ENCODE results near the gene TPI1.
"Not testable (repeated sequence)": the region's sequence is repeated elsewhere in the genome, so short reads cannot be mapped to it uniquely, and the experiment has no call there.

TPI1 gene

DNA sequence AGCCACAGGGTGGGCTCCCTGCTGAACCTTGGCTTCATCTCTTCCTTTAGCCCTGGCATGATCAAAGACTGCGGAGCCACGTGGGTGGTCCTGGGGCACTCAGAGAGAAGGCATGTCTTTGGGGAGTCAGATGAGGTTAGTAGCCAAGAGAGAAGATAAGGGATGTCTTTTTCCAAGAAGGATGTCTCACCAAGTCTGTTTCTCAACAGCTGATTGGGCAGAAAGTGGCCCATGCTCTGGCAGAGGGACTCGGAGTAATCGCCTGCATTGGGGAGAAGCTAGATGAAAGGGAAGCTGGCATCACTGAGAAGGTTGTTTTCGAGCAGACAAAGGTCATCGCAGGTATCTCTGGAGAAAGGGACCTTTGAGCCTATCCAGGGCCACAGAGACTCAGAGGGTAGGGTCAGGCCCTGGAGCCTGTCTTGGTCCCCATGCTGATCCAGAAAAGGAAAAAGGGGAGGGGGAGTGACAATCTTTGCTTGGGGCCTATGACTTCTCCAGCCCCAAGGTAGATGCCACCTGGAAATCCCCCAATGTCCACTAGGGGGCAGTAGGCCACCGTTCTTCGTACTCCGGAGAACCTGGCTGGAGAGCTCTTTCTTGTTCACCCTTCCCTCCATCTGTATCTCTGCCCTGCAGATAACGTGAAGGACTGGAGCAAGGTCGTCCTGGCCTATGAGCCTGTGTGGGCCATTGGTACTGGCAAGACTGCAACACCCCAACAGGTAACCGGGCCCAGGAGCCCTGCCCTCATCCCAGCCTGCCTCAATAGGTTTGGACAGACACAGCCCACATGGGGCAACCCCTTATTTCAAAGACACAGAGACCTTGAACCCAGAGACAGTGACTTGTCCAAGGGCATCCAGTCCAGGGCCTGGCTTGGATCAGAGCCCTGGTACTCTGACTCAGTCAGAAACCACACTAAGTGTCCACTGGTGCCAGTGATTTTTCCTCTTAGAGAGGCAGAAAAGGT lies 2.0 kb downstream of the TPI1 start:
- DNase-seq = peak; percentile 58

DNA sequence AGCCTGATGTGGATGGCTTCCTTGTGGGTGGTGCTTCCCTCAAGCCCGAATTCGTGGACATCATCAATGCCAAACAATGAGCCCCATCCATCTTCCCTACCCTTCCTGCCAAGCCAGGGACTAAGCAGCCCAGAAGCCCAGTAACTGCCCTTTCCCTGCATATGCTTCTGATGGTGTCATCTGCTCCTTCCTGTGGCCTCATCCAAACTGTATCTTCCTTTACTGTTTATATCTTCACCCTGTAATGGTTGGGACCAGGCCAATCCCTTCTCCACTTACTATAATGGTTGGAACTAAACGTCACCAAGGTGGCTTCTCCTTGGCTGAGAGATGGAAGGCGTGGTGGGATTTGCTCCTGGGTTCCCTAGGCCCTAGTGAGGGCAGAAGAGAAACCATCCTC lies 3.0 kb downstream of the TPI1 start:
- DNase-seq = not testable (repeated sequence)

DNA sequence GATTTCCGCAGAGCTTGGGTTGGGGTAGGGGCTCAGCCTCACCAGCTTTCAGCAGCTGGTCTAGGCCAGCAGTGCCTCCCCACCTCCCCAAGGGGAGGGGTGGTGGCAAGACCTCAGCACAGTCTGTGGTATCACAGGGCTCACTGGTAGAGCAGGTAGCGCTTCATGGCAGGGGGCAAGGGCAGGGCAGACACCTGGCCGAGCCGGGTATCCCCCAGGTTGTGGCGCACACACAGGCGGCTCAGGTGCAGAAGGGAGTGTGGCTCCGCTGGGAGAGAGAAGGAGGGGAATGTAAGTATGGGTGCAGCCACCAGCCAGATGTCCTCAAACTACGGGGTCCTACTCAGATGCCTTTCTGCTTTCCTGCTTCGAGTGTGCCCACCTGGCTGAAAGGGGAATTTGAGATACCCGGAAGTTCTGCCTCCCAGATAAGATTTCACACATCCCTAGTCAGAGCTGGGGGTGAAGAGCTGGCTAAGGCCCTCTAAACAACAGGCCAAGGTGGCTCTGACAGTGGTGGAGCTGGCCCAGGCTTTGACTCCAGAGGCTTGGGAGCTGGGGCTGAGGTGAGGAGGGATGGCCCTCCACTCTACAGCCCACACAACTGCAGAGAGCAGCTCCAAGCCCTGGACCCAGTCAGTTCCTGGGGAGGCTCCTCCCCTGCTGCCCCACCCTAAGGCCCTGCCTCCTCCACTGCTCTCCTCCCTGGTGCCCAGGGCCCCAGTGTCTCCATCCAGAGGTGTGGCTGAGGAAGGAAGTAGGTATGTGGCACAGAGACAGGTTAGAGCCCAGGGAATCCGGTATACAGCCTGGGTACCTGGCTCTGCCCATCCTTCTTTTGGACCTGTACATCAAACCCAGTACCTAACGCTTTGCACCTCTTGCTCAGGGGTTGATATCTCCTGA lies 4.0 kb downstream of the TPI1 start:
- DNase-seq = no peak

DNA sequence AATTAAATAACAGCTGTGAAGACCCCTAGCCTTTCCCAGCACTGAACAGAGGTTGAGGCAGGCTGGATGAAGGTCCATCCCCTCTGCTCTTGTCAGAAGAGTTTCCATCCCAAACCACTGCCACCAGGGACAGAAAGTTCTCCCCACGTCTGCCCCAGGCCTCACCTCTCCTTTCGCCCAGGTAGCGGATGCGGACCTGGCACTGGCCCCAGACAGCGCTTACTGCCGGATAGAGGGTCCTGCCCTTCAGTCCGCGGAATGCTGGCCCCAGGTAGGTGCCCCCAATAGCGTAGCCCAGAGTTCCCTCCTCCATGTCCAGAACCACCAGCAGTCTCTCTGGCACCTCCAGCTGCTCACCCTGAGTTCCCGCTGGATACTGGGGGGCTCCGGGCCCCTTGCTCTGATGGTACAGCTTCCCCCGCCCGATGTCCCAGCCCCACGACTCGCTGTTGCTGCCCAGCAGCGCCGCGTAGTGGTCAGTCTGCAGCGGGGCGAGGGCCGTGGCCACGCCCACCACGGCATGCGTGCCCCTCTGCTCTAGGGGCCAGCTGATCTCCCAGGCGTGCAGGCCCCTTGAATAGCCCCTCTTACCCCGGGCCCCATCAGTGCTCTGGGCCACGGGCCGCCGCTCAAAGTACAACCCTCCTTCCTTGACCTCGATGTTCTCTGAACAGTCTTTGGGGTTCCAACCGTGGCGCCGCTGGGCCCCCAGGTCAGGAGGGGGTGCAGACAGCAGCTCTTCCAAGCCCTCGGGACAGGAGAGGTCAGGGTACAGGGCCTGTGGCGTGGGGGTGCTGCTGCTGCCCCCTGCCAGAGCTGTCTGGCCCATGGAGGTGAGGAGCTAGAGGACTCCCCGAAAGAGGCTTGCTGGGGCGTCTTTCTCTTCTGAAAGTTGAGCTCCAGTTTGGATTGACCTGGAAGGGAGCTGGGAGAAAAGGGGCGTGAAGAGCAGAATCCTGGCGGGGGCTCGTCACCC lies 5.0 kb downstream of the TPI1 start:
- peak; percentile 70 for DNase-seq

DNA sequence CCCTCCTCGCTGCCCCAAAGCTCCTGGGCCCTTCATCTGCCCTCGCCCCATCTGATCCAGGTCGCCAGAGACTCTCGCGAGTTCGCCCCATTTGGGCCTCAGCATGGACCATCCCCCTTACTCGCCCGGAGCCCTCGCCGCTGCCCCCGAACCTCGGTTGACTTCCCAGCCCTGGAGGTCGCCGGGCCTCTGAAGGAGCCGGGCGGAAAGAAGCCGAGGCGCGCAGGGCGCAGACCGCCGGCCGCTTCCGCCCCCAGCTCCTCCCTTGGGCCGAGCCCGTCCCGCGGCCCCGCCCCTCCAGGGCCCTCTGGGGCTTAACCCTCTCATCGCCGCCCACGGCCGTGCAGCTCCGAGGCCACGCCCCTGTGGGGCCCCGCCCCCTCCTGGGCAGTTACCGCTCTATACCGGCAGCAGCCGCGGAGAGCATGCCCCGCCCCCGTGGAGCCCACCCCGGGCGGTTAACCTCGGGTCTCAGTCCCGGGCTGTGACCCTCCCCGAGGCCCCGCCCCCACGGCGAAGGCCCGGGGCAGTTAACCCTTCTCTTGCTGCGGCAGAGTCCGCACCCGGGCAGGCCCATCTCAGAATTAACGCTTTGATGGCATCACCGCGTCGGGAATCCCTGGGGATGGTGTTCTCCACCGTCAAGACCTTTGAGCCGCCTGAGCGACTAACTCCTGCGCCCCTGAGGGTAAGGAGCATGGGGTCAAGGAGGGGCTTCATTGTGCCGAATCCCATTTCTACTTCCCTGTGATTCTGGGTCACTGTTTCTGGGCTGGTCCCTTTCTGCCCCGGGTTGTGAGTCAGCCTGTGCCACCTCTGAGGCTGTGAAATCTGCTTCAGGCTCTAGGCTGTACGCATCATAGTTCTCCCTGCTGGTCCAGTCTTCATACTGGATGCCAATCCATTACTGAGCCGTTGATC lies 6.0 kb downstream of the TPI1 start, which contains the start of gene SPSB2:
TSS of gene SPSB2 (minus strand) at position 210 of the 921 bp plus-strand sequence. CDS start 402 bp downstream, outside the sequence.
- peak; percentile 98 for DNase-seq

DNA sequence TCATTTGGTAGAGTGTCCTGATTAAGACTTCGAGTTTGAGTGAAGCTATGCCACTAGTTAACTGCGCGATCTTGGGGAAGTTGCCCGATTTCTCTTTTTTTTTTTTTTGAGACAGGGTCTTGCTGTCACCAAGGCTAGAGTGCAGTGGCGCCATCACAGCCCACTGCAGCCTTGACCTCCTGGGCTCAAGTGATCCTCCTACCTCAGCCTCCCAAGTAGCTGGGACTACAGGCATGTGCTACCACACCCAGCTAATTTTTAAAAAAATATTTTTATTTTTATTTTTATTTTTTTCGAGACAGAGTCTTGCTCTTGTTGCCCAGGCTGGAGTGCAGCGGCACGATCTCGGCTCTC lies 6.7 kb downstream of the TPI1 start:
- DNase-seq = not testable (repeated sequence)

DNA sequence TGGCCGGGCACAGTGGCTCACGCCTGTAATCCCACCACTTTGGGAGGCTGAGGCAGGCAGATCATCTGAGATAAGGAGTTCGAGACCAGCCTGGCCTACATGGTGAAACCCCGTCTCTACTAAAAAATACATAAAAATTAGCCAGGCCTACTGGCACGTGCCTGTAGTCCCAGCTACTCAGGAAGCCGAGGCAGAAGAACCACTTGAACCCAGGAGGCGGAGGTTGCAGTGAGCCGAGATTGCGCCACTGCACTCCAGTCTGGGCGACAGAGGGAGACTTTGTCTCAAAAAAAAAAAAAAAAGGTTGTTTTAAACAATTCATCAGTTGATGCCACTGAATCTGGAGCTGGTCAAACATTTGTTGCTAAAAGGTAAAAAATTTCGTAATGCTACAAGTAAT lies 12.5 kb downstream of the TPI1 start:
- DNase-seq = not testable (repeated sequence)

DNA sequence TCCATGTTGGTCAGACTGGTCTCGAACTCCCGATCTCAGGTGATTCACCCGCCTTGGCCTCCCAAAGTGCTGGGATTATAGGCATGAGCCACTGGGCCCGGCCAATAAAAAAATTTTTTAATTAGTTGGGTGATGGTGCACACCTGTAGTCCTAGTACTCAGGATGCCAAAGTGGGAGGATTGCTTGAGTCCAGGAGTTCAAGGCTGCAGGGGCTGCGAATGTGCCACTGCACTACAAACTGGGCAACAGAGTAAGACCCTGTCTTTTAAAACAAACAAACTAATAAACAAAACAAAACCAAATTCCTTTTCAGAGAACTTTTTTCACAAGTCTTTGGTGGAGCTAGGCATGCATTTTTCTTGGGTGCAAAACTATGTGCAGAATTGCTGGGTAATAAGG lies 15.9 kb downstream of the TPI1 start:
- no peak for DNase-seq

DNA sequence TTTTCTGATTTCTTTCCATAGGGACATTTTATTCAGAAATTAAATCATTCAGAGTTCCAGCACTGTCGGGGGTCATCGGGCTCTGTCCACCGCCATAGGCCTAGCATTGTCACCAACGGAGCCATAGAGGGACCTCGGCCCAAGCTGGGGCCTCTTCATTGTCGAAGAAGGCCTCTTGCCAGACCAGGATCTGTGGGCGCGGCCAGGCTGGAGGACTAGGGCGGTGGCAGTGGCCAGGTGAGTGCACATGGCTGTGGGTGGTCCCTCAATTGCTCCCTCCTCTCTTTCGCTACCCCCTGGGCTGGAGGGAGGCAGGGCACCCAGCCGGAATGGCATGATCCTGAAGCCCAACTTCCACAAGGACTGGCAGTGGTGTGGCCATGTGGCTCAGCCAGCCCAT lies 16.4 kb downstream of the TPI1 start:
- no peak for DNase-seq

DNA sequence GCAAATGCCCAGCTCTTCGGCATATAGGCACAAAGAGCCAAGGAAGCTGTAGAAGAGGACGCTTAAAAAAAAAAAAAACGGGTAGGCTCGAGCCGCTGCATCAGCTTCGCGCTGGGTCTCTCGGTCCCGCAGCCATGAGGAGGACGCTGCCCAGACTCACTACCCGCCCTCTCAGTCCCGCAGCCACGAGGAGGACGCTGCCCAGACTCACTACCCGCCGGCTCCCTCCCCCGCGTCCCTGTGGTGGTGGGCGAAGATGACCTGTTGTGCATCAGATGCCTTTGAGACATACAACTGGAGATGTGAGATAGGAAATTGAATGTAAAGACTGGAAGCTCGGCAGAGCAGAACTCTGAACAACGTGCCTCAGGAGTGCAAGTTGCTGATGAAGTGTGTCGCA lies 17.2 kb downstream of the TPI1 start:
- DNase-seq = no peak

DNA sequence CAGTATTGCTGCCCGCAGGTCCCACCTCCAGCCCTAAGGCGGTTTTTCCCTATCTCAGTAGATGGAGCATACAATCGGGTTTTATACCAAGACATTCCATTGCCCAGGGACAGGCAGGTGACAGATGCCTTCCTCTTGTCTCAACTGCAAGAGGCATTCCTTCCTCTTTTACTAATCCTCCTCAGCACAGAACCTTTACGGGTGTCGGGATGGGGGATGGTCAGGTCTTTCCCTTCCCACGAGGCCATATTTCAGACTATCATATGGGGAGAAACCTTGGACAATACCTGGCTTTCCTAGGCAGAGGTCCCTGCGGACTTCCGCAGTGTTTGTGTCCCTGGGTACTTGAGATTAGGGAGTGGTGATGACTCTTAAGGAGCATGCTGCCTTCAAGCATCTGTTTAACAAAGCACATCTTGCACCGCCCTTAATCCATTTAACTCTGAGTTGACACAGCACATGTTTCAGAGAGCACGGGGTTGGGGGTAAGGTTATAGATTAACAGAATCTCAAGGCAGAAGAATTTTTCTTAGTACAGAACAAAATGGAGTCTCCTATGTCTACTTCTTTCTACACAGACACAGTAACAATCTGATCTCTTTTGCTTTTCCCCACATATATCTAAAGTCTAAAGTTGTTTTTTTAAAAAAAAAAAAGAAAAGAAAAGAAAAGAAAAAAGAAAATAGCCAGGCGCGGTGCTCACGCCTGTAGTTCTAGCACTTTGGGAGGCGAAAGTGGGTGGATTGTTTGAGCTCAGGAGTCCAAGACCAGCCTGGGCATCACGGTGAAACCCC lies 19.1 kb downstream of the TPI1 start:
- not testable (repeated sequence) for DNase-seq

DNA sequence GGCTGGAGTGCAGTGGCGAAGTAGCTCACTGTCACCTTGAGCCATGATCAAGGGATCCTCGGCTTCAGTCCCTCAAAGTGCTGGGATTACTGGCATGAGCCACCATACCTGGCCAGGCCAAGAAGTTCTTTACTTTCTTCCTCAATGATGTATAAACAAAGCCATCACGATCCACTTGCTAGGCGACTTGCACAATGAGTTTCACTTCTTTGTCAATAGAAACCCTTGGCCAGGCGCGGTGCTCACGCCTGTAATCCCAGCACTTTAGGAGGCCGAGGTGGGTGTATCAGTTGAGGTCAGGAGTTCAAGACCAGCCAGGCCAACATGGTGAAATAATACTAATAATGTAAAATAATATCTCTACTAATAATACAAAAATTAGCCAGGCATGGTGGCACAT lies 20.1 kb downstream of the TPI1 start:
- peak; percentile 78 for DNase-seq

DNA sequence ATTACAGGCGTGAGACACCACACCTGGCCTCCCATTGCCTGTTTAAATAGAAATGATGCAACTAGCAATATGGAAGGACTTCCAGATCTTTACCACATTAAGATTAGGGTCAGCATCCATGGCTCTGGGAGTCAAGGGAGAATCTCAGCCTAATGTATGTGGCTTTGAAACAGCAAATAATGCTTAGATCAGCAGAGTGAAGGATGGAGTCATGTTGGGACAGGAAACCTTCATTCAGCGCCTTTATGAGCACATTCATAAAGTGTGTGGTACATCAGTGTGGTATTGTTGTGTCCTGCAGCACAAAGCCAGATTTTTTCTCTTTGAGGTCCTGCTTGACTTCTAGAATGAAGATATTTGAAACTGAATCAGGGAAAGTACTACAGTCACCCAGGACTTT lies 21.0 kb downstream of the TPI1 start:
- no peak for DNase-seq

DNA sequence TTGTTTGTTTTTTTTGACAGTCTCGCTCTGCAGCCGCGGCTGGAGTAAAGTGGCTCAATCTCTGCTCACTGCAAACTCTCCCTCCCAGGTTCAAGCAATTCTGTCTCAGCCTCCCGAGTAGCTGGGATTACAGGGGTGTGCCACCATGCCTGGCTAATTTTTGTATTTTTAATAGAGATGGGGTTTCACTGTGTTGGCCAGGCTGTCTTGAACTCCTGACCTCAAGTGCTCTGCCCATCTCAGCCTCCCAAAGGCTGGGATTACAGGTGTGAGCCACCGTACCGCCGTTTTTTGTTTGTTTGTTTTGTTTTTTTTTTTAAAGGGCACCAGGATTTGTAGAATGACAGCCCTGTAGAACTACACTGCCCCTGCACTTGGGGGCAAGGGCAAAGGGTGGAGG lies 21.5 kb downstream of the TPI1 start:
- not testable (repeated sequence) for DNase-seq

DNA sequence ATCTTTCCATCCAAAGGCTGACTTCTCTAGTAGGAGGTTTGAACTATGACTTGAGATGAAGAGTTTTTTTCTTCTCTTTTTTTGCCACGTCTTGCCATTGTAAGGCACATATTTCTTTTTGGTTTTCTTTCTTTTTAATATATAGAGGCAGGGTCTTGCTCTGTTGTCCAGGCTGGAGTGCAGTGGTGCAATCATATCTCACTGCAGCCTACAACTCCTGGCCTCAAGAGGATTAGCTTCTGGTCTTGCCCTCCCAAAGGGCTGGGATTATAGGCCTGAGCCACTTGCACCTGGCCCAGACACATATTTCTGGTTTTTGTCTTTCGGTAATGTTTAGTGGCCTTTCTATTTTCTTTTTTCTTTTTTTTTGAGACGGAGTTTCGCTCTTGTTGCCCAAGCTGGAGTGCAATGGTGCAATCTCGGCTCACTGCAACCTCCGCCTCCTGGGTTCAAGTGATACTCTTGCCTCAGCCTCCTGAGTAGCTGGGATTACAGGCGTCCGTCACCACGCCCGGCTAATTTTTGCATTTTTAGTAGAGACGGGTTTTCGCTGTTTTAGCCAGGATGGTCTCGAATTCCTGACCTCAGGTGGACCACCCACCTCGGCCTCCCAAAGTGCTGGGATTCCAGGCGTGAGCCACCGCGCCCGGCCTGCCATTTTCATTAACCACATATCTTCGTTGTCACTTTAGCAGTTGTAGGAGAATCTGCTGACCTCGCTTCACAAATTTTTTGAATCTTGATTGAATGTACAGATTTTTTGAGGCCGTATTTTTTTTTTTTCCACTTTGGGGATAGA lies 22.6 kb downstream of the TPI1 start:
- not testable (repeated sequence) for DNase-seq

DNA sequence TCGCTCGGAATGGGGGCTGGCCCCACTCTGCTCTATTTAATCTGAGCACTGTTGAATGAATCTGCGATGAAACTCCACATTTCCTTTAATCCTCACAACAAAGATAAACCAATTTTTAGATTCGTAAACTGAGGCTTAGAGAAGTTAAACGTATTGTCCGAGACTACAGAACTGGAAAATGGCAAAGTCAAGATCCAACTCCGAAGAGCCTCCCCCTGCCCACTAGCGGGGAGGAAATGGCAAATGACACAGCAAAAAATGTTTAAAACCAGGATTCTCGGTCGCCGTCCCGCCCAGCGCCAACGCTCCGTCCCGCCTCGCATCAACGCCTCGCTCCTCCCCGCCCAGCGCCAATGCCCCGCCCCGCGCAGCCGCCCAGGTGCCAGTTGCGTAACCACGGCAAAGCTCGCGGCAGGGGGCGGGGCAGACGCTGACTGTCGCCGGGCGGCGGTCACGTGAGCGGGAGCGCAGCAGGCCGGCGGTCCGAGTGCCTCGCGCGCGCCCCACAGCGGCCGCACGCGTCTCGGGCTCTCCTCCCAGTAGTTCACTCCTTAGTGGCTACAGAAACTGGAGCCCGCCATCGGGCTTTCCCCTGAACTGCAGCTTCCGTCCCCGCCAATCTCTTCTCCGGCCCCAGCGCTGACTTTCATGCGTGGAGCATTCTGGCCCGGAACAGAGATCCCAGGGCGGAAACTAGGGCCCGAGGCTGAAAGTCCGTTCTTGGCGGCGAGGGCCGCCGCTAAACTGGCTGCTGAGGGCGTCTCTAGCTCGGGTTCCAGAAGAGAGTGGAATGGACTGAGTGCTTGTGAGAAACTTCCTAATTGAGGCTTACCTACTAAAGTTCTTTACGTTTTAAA lies 23.7 kb downstream of the TPI1 start:
- DNase-seq = peak; percentile 98

DNA sequence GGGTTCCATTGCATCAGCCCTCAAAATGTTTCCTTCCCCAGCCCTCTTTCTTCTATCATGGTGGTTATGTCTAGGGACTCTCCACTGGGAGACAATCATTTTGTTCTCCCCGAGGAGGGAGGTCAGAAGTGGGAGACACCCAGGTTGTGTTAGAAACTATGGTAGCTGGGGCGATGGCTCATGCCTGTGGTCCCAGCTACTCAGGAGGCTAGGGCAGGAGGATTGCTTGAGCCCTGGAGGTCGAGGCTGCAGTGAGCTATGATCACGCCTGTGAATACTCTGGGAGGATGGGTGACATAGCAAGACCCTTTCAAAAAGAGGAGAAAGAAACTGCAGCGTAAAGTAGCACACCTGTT lies 24.3 kb downstream of the TPI1 start:
- DNase-seq = no peak

DNA sequence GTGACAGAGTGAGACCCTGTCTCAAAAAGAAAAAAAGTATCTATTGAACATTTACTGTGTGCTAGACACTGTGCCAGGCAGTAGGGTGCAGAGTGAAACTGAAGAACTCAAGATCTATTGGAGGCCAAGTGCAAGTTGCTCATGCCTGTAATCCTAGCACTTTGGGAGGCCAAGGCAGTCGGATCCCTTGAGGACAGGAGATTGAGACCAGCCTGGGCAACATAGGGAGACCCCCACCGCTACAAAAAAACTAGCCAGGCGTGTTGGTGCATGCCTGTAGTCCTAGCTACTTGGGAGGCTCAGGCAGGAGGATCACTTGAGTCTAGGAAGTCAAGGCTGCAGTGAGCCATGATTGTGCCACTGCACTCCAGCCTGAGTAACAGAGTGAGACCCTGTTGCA lies 25.4 kb downstream of the TPI1 start:
- DNase-seq = not testable (repeated sequence)

DNA sequence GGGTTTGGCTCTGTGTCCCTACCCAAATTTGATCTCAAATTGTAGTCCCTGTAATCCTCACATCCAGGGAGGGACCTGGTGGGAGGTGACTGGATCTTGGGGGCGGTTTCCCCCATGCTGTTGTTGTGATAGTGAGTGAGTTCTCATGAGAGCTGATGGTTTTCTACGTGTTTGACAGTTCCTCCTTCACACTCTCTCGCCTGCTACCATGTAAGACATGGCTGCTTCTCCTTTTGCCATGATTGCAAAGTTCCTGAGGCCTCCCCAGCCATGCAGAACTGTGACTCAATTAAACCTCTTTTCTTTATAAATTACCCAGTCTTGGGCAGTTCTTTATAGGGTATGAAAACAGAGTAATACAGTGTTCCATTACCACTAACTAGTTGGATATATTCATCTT lies 27.0 kb downstream of the TPI1 start:
- peak; percentile 51 for DNase-seq

Measured in inflammatory macrophage treated with lipopolysaccharide for 4 hours (primary cell).